ENCODE data around the gene UGT3A1.

The UGT3A1 gene

DNA sequence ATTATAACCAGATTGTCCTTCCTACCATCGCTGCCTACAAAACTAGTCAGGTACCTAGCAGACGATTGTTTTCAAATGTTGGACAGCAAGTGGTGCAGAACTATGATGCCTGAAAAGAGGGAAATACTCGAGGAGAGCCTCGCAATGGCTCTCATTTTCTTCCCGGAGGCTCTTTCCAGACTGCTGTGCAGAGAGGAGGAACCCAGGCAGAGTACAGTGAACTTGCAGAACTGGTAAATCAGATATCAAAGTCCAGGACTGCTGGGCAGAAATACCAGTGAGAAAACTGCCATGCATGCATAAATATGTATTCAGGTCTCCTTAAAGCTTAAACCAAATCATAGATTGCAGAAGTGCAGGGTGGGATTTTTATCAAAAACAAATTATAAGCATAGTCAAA, 26.4 kb upstream of the UGT3A1 start:
- Histone ChIP-seq H3K4me3 (replicated peaks; ENCODE audit: low read depth, low read length) (no peak overlapping the region), H3K36me3 (ENCODE audit: control insufficient read depth, insufficient read depth, low read length) (no peaks in the 10 kb centered on the region), H3K27me3 (replicated peaks; ENCODE audit: control insufficient read depth, insufficient read depth, low read length) (no peaks in the 10 kb centered on the region)
- TF ChIP-seq, protein P1, sequence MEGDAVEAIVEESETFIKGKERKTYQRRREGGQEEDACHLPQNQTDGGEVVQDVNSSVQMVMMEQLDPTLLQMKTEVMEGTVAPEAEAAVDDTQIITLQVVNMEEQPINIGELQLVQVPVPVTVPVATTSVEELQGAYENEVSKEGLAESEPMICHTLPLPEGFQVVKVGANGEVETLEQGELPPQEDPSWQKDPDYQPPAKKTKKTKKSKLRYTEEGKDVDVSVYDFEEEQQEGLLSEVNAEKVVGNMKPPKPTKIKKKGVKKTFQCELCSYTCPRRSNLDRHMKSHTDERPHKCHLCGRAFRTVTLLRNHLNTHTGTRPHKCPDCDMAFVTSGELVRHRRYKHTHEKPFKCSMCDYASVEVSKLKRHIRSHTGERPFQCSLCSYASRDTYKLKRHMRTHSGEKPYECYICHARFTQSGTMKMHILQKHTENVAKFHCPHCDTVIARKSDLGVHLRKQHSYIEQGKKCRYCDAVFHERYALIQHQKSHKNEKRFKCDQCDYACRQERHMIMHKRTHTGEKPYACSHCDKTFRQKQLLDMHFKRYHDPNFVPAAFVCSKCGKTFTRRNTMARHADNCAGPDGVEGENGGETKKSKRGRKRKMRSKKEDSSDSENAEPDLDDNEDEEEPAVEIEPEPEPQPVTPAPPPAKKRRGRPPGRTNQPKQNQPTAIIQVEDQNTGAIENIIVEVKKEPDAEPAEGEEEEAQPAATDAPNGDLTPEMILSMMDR (IDR thresholded peaks at IDR 0.05; ENCODE audit: insufficient read depth, low read length, poor library complexity, severe bottlenecking): no peak
- DNase-seq (ENCODE audit: extremely low read depth, insufficient read length): no peak

DNA sequence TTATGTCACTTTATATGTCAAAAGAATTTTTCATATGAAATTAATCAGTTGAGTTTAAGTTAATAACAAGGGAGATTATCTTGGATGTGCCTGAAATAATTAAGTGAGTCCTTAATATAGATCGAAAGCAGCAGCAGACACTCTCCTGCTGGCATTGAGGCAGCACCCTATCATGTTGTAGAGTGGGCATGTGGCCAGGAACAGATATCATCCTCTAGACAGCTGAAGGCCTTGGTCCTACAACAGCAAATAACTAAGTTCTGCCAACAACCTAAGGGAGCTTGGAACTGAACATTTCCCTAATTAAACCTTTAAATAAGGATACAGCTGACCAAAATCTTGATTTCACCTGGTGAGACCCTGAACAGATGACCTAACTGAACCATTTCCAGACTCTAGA, 25.8 kb upstream of the UGT3A1 start:
- no peaks in the 10 kb centered on the region for H3K36me3 ChIP-seq (ENCODE audit: control insufficient read depth, insufficient read depth, low read length)
- TF ChIP-seq, protein P1 (IDR thresholded peaks at IDR 0.05; ENCODE audit: insufficient read depth, low read length, poor library complexity, severe bottlenecking): no peak
- DNase-seq (ENCODE audit: extremely low read depth, insufficient read length): no peak
- H3K27me3 ChIP-seq (replicated peaks; ENCODE audit: control insufficient read depth, insufficient read depth, low read length): no peaks in the 10 kb centered on the region
- H3K4me3 ChIP-seq (replicated peaks; ENCODE audit: low read depth, low read length): no peak overlapping the region

- H3K4me3 ChIP-seq (replicated peaks; ENCODE audit: low read depth, low read length): no peak overlapping the region
- no peak for DNase-seq (ENCODE audit: extremely low read depth, insufficient read length)
- no peaks in the 10 kb centered on the region for H3K27me3 ChIP-seq (replicated peaks; ENCODE audit: control insufficient read depth, insufficient read depth, low read length)
- H3K36me3 ChIP-seq (ENCODE audit: control insufficient read depth, insufficient read depth, low read length): no peaks in the 10 kb centered on the region
- TF ChIP-seq, protein P1 (IDR thresholded peaks at IDR 0.05; ENCODE audit: insufficient read depth, low read length, poor library complexity, severe bottlenecking): no peak
These were observed 22.0 kb upstream of the UGT3A1 start for GRCh38 chr5:36013182-36013581.

GRCh38 chr5:36009698-36010097, 18.5 kb upstream of the UGT3A1 start:
- no peak for DNase-seq (ENCODE audit: extremely low read depth, insufficient read length)
- TF ChIP-seq, protein P1 (IDR thresholded peaks at IDR 0.05; ENCODE audit: insufficient read depth, low read length, poor library complexity, severe bottlenecking): no peak
- Histone ChIP-seq H3K4me3 (replicated peaks; ENCODE audit: low read depth, low read length) (no peak overlapping the region), H3K36me3 (ENCODE audit: control insufficient read depth, insufficient read depth, low read length) (no peaks in the 10 kb centered on the region), H3K27me3 (replicated peaks; ENCODE audit: control insufficient read depth, insufficient read depth, low read length) (no peaks in the 10 kb centered on the region)

DNA sequence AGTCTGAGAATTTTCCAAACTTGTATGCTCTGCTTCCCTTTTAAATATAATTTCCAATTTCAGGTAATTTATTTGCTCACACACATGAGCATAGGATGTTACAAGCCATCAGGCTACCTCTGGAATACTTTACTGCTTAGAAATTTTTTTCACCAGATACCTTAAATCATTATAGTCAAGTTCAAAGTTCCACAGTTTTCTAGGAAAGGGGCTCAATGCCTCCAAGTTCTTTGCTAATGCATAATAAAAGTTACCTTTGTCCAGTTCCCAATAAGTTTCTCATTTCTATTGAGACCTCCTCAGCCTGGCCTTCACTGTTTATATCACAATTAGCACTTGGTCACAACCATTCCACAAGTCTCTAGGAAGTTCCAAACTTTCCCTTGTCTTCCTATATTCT, 16.2 kb upstream of the UGT3A1 start:
- DNase-seq (ENCODE audit: extremely low read depth, insufficient read length): no peak
- Histone ChIP-seq H3K36me3 (ENCODE audit: control insufficient read depth, insufficient read depth, low read length) (no peaks in the 10 kb centered on the region), H3K27me3 (replicated peaks; ENCODE audit: control insufficient read depth, insufficient read depth, low read length) (no peaks in the 10 kb centered on the region), H3K4me3 (replicated peaks; ENCODE audit: low read depth, low read length) (no peak overlapping the region)
- TF ChIP-seq, protein P1 (IDR thresholded peaks at IDR 0.05; ENCODE audit: insufficient read depth, low read length, poor library complexity, severe bottlenecking): no peak

GRCh38 chr5:36006163-36006562, 15.0 kb upstream of the UGT3A1 start:
- TF ChIP-seq, protein P1 (IDR thresholded peaks at IDR 0.05; ENCODE audit: insufficient read depth, low read length, poor library complexity, severe bottlenecking): no peak
- Histone ChIP-seq H3K4me3 (replicated peaks; ENCODE audit: low read depth, low read length) (no peak overlapping the region), H3K27me3 (replicated peaks; ENCODE audit: control insufficient read depth, insufficient read depth, low read length) (no peaks in the 10 kb centered on the region), H3K36me3 (ENCODE audit: control insufficient read depth, insufficient read depth, low read length) (no peaks in the 10 kb centered on the region)
- DNase-seq (ENCODE audit: extremely low read depth, insufficient read length): no peak

Data from GM06990 (cell line).